NCI-H2171 treated with DMSO at 0.1 percent for 48 hours (cell line): ENCODE data around the gene PJA2.
A peak's percentile ranks its signal among the peaks of the same experiment; 100 is the strongest.
"Not testable (repeated sequence)": the region's sequence is repeated elsewhere in the genome, so short reads cannot be mapped to it uniquely, and the experiment has no call there.

Experiments used
- DNase-seq: peaks from one replicate; lab custom pipeline; 2025; lab: John Stamatoyannopoulos, UW

PJA2 gene

GRCh38 chr5:109309326-109310063 is 100.3 kb downstream of the PJA2 start:
- no peak for DNase-seq

- DNase-seq = no peak
These were observed 101.8 kb downstream of the PJA2 start for GRCh38 chr5:109307951-109308350.

- DNase-seq = no peak
These were observed 102.3 kb downstream of the PJA2 start for GRCh38 chr5:109307456-109307855.

DNA sequence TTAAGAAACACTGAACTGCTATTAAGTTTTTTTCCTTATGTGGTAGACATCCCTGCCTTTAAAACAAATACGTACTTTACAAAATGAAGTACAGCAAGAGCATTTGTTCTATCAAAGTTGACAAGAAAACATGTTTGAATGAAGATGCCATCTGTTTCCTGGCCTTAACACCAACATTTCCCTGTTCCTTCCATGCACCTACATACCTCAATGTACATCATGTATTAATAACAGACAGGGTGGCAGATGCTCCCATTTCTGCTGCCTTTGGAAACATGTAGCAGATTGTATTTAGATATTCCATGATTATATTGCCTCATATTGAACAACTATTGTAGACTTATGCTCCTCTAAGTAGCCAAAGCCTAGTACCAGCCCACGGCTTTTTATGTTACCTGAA is 104.4 kb downstream of the PJA2 start:
- peak; percentile 70 for DNase-seq

DNA sequence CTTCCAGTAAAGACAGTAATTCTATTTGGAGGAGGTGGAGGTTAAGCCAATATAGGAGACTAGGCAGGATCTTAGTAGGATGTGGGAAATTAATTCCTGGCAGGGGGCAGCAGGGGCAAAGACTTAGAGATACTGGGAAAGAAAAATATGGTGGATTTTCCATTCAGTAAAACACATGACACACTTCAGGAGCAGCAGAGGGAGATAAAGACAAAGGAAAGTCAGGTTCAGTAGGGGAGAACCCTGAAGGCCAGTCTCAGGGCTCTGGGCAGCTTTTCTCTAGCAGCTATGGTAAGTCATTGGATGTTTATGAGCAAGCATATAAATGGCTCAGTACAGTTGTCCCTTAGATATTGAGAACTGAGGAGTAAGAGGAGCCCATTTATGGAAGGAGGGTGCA is 105.5 kb downstream of the PJA2 start:
- no peak for DNase-seq

DNA sequence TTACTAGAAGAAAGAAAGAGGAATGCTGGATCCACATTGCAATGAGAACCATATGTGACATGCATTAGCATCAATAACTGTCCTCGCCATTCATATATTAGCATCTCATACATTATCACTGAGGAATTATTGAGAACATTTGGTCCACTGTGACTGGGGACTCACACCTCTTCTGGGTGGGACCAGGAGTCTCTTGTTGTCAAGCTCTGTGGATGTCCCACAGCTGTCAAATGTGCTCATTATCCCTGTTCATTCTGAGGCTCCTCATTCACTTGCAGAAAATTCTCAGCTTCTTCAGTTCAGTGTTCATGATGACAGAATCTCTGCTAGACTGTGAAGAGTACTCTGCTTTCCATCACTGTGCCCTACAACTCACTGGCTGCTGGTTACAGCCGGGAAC is 109.4 kb downstream of the PJA2 start:
- DNase-seq = no peak

- DNase-seq = no peak
These were observed 110.2 kb downstream of the PJA2 start for GRCh38 chr5:109299557-109299956.

DNA sequence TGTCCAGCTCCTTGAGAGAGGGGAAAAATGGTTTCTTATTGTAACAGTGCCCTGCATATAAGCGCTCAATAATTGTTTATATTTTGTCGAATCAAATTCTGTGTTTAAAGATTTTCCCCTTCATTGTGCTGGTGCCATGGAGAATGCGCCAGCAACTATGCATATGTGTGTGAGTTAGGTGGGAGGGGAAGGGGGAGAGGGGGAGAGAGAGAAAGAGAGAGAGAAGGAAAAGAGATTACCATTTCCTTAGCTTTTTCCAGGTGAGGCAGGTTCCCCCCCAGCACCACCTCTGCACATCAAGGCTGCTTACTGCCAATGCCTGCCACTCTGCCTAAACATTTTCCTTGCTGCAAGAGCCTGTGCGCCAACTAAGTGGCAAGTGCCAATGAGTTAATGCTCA is 111.0 kb downstream of the PJA2 start:
- DNase-seq = no peak

GRCh38 chr5:109297900-109298299 is 111.9 kb downstream of the PJA2 start:
- no peak for DNase-seq

DNA sequence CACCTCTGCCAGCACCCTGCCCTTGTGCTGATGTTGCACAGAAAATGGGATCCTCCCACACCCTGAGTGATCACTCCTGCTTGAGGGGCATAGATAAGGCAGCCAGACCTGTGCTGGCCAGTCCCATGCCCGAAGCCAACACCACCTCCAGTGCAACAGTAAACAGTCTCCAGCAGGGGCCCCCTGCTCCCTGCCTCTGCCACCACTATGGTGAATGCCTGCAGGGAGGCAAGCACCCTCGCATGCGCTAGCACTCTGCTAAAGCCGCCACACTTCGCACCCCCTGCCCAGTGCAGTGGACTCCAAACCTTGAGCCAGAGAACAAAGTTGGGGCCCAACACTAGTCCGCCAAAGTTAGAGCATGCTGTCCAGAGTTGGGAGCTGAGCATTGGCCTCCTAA is 118.7 kb downstream of the PJA2 start:
- DNase-seq = no peak

DNA sequence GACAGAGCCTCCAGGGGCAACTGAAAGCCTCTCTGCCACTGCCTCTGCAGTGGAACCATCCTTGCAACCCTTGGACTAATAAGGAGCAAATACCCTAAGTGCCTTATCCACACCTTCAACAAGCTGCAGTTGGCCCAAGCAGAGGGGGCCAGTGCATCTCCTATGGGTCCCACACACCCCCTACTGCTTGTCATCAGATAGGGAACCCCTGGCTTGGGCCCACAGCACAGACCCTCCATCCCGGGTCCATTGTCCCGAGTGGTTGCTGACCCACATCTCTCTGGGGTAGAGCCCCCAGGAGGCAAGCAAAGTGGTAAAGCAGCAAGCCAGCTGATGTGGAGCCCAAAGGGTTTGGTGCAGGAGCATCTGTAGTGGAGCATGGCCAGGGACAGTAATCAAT is 119.5 kb downstream of the PJA2 start:
- no peak for DNase-seq

GRCh38 chr5:109286628-109287027 is 123.1 kb downstream of the PJA2 start:
- not testable (repeated sequence) for DNase-seq
